Measurements from ENCODE around the gene LMAN1. TPM values are rescaled to one million over a fixed set of nuclear protein-coding genes. Genes with fewer than 3 reads are reported as not detected.
A peak's percentile ranks its signal among the peaks of the same experiment; 100 is the strongest.

LMAN1 gene
- total and polyA plus RNA-seq, 2 experiments from 2014 or later: 82.1 to 149 TPM

GRCh38 chr18:59308938-59309260 is 50.2 kb downstream of the LMAN1 start:
- H3K9me3 ChIP-seq (ENCODE audit: low read depth): no peaks in the 10 kb centered on the region
- 23% methylated on average over 5 of the region's 5 CpGs for WGBS (ENCODE audit: low lambda C conversion rate, missing lambda C conversion rate)
- peak overlapping the region; percentile 34 for H2AFZ ChIP-seq
- H3K27ac ChIP-seq: no peak overlapping the region
- peak overlapping the region; percentile 85 for H3K4me2 ChIP-seq
- H3K79me2 ChIP-seq: no peaks in the 10 kb centered on the region
- DNase-seq (ENCODE audit: low spot score): no peak
- H4K20me1 ChIP-seq (ENCODE audit: insufficient read depth, poor library complexity, severe bottlenecking): no peaks in the 10 kb centered on the region
- H3K4me1 ChIP-seq (ENCODE audit: insufficient read depth): no peaks in the 10 kb centered on the region
- H3K4me3 ChIP-seq: no peak overlapping the region
- TF ChIP-seq EZH2 (IDR thresholded peaks at IDR 0.05; ENCODE audit: borderline replicate concordance): no peak
- TF ChIP-seq EZH2phosphoT487 (IDR thresholded peaks at IDR 0.05; ENCODE audit: low read depth, severe bottlenecking, unreplicated experiment): no peak
- no peaks in the 10 kb centered on the region for H3K36me3 ChIP-seq (replicated peaks; ENCODE audit: insufficient read depth, low read depth)
- no peaks in the 10 kb centered on the region for H3K9me2 ChIP-seq (replicated peaks; ENCODE audit: insufficient read depth)
- peaks cover 53% of the 10 kb centered on the region for H3K27me3 ChIP-seq

GRCh38 chr18:59308248-59308937 is 50.7 kb downstream of the LMAN1 start:
- no peaks in the 10 kb centered on the region for H3K79me2 ChIP-seq
- no peaks in the 10 kb centered on the region for H3K9me2 ChIP-seq (replicated peaks; ENCODE audit: insufficient read depth)
- peaks cover 58% of the 10 kb centered on the region for H3K27me3 ChIP-seq
- WGBS (ENCODE audit: low lambda C conversion rate, missing lambda C conversion rate): 6% methylated on average over 46 of the region's 46 CpGs
- no peaks in the 10 kb centered on the region for H4K20me1 ChIP-seq (ENCODE audit: insufficient read depth, poor library complexity, severe bottlenecking)
- peak; percentile 86 for DNase-seq (ENCODE audit: low spot score)
- no peak overlapping the region for H3K27ac ChIP-seq
- peak overlapping the region; percentile 85 for H3K4me2 ChIP-seq
- H3K4me1 ChIP-seq (ENCODE audit: insufficient read depth): no peaks in the 10 kb centered on the region
- TF ChIP-seq EZH2 (IDR thresholded peaks at IDR 0.05; ENCODE audit: borderline replicate concordance) (no peak), EZH2phosphoT487 (IDR thresholded peaks at IDR 0.05; ENCODE audit: low read depth, severe bottlenecking, unreplicated experiment) (no peak)
- TF ChIP-seq, protein P1, sequence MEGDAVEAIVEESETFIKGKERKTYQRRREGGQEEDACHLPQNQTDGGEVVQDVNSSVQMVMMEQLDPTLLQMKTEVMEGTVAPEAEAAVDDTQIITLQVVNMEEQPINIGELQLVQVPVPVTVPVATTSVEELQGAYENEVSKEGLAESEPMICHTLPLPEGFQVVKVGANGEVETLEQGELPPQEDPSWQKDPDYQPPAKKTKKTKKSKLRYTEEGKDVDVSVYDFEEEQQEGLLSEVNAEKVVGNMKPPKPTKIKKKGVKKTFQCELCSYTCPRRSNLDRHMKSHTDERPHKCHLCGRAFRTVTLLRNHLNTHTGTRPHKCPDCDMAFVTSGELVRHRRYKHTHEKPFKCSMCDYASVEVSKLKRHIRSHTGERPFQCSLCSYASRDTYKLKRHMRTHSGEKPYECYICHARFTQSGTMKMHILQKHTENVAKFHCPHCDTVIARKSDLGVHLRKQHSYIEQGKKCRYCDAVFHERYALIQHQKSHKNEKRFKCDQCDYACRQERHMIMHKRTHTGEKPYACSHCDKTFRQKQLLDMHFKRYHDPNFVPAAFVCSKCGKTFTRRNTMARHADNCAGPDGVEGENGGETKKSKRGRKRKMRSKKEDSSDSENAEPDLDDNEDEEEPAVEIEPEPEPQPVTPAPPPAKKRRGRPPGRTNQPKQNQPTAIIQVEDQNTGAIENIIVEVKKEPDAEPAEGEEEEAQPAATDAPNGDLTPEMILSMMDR (IDR thresholded peaks at IDR 0.05; ENCODE audit: poor library complexity): peak; percentile 97
- H3K9me3 ChIP-seq (ENCODE audit: low read depth): no peaks in the 10 kb centered on the region
- H2AFZ ChIP-seq: peak overlapping the region; percentile 34
- H3K4me3 ChIP-seq: no peak overlapping the region
- H3K36me3 ChIP-seq (replicated peaks; ENCODE audit: insufficient read depth, low read depth): no peaks in the 10 kb centered on the region

GRCh38 chr18:59306640-59307039 is 52.4 kb downstream of the LMAN1 start:
- Histone ChIP-seq H3K27me3 (peaks cover 62% of the 10 kb centered on the region), H3K4me1 (ENCODE audit: insufficient read depth) (no peaks in the 10 kb centered on the region), H3K9me2 (replicated peaks; ENCODE audit: insufficient read depth) (no peaks in the 10 kb centered on the region), H3K4me2 (no peak overlapping the region), H3K36me3 (replicated peaks; ENCODE audit: insufficient read depth, low read depth) (no peaks in the 10 kb centered on the region), H2AFZ (no peak overlapping the region), H4K20me1 (ENCODE audit: insufficient read depth, poor library complexity, severe bottlenecking) (no peaks in the 10 kb centered on the region), H3K4me3 (no peak overlapping the region), H3K9me3 (ENCODE audit: low read depth) (no peaks in the 10 kb centered on the region), H3K27ac (no peak overlapping the region), H3K79me2 (no peaks in the 10 kb centered on the region)
- 85% methylated on average over 6 of the region's 6 CpGs for WGBS (ENCODE audit: low lambda C conversion rate, missing lambda C conversion rate)
- no peak for DNase-seq (ENCODE audit: low spot score)
- TF ChIP-seq EZH2phosphoT487 (IDR thresholded peaks at IDR 0.05; ENCODE audit: low read depth, severe bottlenecking, unreplicated experiment) (no peak), EZH2 (IDR thresholded peaks at IDR 0.05; ENCODE audit: borderline replicate concordance) (no peak)
- TF ChIP-seq, protein P1 (IDR thresholded peaks at IDR 0.05; ENCODE audit: poor library complexity): no peak

DNA sequence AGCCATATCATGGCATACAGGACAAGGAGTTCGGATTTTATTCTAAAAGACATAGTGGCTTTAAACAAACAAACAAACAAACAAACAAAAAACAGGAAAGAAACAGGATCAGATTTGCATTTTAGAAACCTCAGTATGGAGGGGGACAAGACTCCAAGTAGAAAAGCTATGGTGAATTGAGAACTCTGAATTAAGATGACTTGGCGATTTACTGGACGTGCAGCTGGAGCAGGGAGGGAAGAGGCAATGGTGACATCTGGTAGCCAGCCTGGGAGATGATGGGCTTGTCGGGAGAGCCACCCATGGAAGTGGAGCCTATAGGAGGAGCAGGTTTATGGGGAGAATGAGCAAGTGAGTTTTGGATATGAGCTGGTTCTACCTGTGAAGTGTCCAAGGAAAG is 53.8 kb downstream of the LMAN1 start:
- Histone ChIP-seq H3K4me3 (no peak overlapping the region), H3K27me3 (peaks cover 51% of the 10 kb centered on the region)
- TF ChIP-seq EZH2phosphoT487 (IDR thresholded peaks at IDR 0.05; ENCODE audit: low read depth, severe bottlenecking, unreplicated experiment) (no peak), EZH2 (IDR thresholded peaks at IDR 0.05; ENCODE audit: borderline replicate concordance) (no peak)
- TF ChIP-seq, protein P1 (IDR thresholded peaks at IDR 0.05; ENCODE audit: poor library complexity): no peak

More for the DNA sequence above, 53.8 kb downstream of the LMAN1 start:
- no peaks in the 10 kb centered on the region for H3K36me3 ChIP-seq (replicated peaks; ENCODE audit: insufficient read depth, low read depth)
- H3K9me2 ChIP-seq (replicated peaks; ENCODE audit: insufficient read depth): no peaks in the 10 kb centered on the region
- H3K79me2 ChIP-seq: no peaks in the 10 kb centered on the region
- no peaks in the 10 kb centered on the region for H3K4me1 ChIP-seq (ENCODE audit: insufficient read depth)
- no peak overlapping the region for H3K4me2 ChIP-seq
- H4K20me1 ChIP-seq (ENCODE audit: insufficient read depth, poor library complexity, severe bottlenecking): no peaks in the 10 kb centered on the region
- H3K9me3 ChIP-seq (ENCODE audit: low read depth): no peaks in the 10 kb centered on the region
- 84% methylated on average over 4 of the region's 4 CpGs for WGBS (ENCODE audit: low lambda C conversion rate, missing lambda C conversion rate)
- no peak overlapping the region for H2AFZ ChIP-seq
- DNase-seq (ENCODE audit: low spot score): no peak
- H3K27ac ChIP-seq: no peak overlapping the region

Measured in hepatocyte (in vitro differentiated cells).